Measurements from ENCODE around the gene PAPSS2. TPM values are rescaled to one million over a fixed set of nuclear protein-coding genes. Genes with fewer than 3 reads are reported as not detected.

Gene PAPSS2
- total and polyA plus RNA-seq, 2 experiments from 2014 or later = 13.2 to 19.6 TPM

- Histone ChIP-seq H3K9me2 (ENCODE audit: insufficient read depth) (no peaks in the 10 kb centered on the region), H2AFZ (no peak overlapping the region), H3K4me3 (no peak overlapping the region), H3F3A (replicated peaks; ENCODE audit: low read depth) (no peaks in the 10 kb centered on the region), H3K4me1 (ENCODE audit: insufficient read depth) (peaks cover 18% of the 10 kb centered on the region), H3K27ac (ENCODE audit: low read depth) (no peak overlapping the region), H3K79me2 (replicated peaks; ENCODE audit: insufficient read depth) (peaks cover 26% of the 10 kb centered on the region), H3K36me3 (ENCODE audit: insufficient read depth) (no peaks in the 10 kb centered on the region), H3K4me2 (no peak overlapping the region), H3K27me3 (ENCODE audit: insufficient read depth) (no peaks in the 10 kb centered on the region), H4K20me1 (replicated peaks; ENCODE audit: insufficient read depth) (no peaks in the 10 kb centered on the region)
- H3K27me3 Mint-ChIP-seq (ENCODE audit: insufficient read depth, low read depth, poor library complexity) = no peaks in the 10 kb centered on the region
- H3K4me1 Mint-ChIP-seq = peaks cover 22% of the 10 kb centered on the region
- DNase-seq (ENCODE audit: low spot score) (no peak), ATAC-seq (no peak)
- H3K9me3 Mint-ChIP-seq = no peaks in the 10 kb centered on the region
- no peak overlapping the region for H3K4me3 Mint-ChIP-seq
- TF ChIP-seq NANOG (IDR thresholded peaks at IDR 0.05; ENCODE audit: borderline replicate concordance) (no peak), EZH2phosphoT487 (IDR thresholded peaks at IDR 0.05; ENCODE audit: unreplicated experiment) (no peak), JUNB (IDR thresholded peaks at IDR 0.05; ENCODE audit: unreplicated experiment) (no peak)
- H3K36me3 Mint-ChIP-seq (ENCODE audit: low read depth) = no peaks in the 10 kb centered on the region
- H3K27ac Mint-ChIP-seq = no peak overlapping the region
These were observed 12.9 kb downstream of the PAPSS2 start for GRCh38 chr10:87672551-87672950.

- Histone ChIP-seq H3K27ac (ENCODE audit: low read depth) (no peak overlapping the region), H3K36me3 (ENCODE audit: insufficient read depth) (no peaks in the 10 kb centered on the region), H3K4me1 (ENCODE audit: insufficient read depth) (peaks cover 18% of the 10 kb centered on the region), H3K27me3 (ENCODE audit: insufficient read depth) (no peaks in the 10 kb centered on the region), H3F3A (replicated peaks; ENCODE audit: low read depth) (no peaks in the 10 kb centered on the region), H3K79me2 (replicated peaks; ENCODE audit: insufficient read depth) (peaks cover 23% of the 10 kb centered on the region), H4K20me1 (replicated peaks; ENCODE audit: insufficient read depth) (no peaks in the 10 kb centered on the region), H3K4me2 (0 out of 2 replicates have a peak overlapping the region, but pooled peaks have one; percentile 1), H2AFZ (no peak overlapping the region), H3K4me3 (no peak overlapping the region), H3K9me2 (ENCODE audit: insufficient read depth) (no peaks in the 10 kb centered on the region)
- peaks cover 6% of the 10 kb centered on the region; the same call in 2 of the 3 replicates for H3K36me3 Mint-ChIP-seq (ENCODE audit: low read depth)
- no peaks in the 10 kb centered on the region; the same call in 2 of the 3 replicates for H3K9me3 Mint-ChIP-seq
- TF ChIP-seq ZNF114 (CRISPR knock-in tag; IDR thresholded peaks at IDR 0.05) = no peak
- H3K4me1 Mint-ChIP-seq = peaks cover 19% of the 10 kb centered on the region
- no peak for ATAC-seq
- no peaks in the 10 kb centered on the region for H3K27me3 Mint-ChIP-seq (ENCODE audit: insufficient read depth, low read depth, poor library complexity)
- no peak overlapping the region for H3K4me3 Mint-ChIP-seq
- DNase-seq (ENCODE audit: low spot score) = no peak
- no peak overlapping the region for H3K27ac Mint-ChIP-seq
These were observed 15.3 kb downstream of the PAPSS2 start for GRCh38 chr10:87674943-87675342.

GRCh38 chr10:87675396-87676376 is 16.0 kb downstream of the PAPSS2 start:
- Histone ChIP-seq H3K36me3 (ENCODE audit: insufficient read depth) (no peaks in the 10 kb centered on the region), H3K4me2 (no peak overlapping the region), H2AFZ (no peak overlapping the region), H4K20me1 (replicated peaks; ENCODE audit: insufficient read depth) (no peaks in the 10 kb centered on the region), H3K9me2 (ENCODE audit: insufficient read depth) (no peaks in the 10 kb centered on the region), H3K4me1 (ENCODE audit: insufficient read depth) (peaks cover 18% of the 10 kb centered on the region), H3K27ac (ENCODE audit: low read depth) (0 out of 2 replicates have a peak overlapping the region, but pooled peaks have one; percentile 35), H3F3A (replicated peaks; ENCODE audit: low read depth) (no peaks in the 10 kb centered on the region), H3K27me3 (ENCODE audit: insufficient read depth) (no peaks in the 10 kb centered on the region), H3K79me2 (replicated peaks; ENCODE audit: insufficient read depth) (peaks cover 23% of the 10 kb centered on the region), H3K4me3 (no peak overlapping the region)
- peak overlapping the region; percentile 41 for H3K27ac Mint-ChIP-seq
- TF ChIP-seq STAT1 (IDR thresholded peaks at IDR 0.05; ENCODE audit: unreplicated experiment) = no peak
- TF ChIP-seq ZNF331 (CRISPR knock-in tag; IDR thresholded peaks at IDR 0.05; ENCODE audit: low read depth) = no peak
- no peak overlapping the region for H3K4me3 Mint-ChIP-seq
- no peaks in the 10 kb centered on the region; the same call in 2 of the 3 replicates for H3K9me3 Mint-ChIP-seq
- DNase-seq (ENCODE audit: low spot score) = peak; percentile 52
- peaks cover 17% of the 10 kb centered on the region for H3K4me1 Mint-ChIP-seq
- H3K36me3 Mint-ChIP-seq (ENCODE audit: low read depth) = peaks cover 6% of the 10 kb centered on the region; the same call in 2 of the 3 replicates
- no peaks in the 10 kb centered on the region for H3K27me3 Mint-ChIP-seq (ENCODE audit: insufficient read depth, low read depth, poor library complexity)
- ATAC-seq = peak; percentile 79

Measured in GM23338 (cell line).